Stomach (tissue), 4 donors: ENCODE data around the gene BCAS2.

Experiments used
- POLR2A ChIP-seq, 4 donors: fragments of 450-650 bp; IDR thresholded peaks; one replicate each; pipeline ENCODE4 v1.6.1; 2016; ENCODE audit warnings: antibody characterized with exemption in 4 of 4, control low read depth in 2 of 4, mild to moderate bottlenecking in 1 of 4, moderate library complexity in 1 of 4
- POLR2AphosphoS5 ChIP-seq, 3 donors: sonication (generic); formaldehyde crosslinking; IDR thresholded peaks; one replicate each; pipeline ENCODE4 v1.6.1; 2016; ENCODE audit warnings: antibody characterized with exemption in 3 of 3
- TF ChIP-seq, protein P1 (sequence below), 7 experiments: fragments of 450-650 bp in 4 of 7; fragments of 200-600 bp in 3 of 7; sonication (generic) in 3 of 7; IDR thresholded peaks; one replicate each; pipeline ENCODE4 v1.5.1; 2016 to 2019; ENCODE audit warnings: antibody characterized with exemption in 7 of 7, control low read depth in 2 of 7, mild to moderate bottlenecking in 1 of 7

DNA sequence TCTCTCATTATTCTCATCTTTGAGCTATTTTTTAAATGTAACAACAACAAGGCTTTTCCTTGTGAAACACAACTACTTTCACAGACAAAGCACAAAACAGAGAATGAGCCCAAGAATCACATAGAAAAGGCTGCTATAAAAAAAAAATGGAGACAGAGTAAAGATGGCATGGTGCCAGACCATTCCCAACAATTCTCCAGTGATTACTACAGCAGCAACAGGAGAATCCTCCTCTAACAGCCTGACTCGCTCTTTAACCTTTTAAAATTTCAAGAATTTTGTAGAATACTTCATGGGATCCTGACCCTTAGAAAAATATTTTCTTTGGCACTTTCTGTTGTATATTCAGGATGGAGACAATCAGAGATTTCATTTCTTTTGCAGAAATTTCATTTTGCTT, 3.8 kb upstream of the BCAS2 start:
- TF ChIP-seq, protein P1, sequence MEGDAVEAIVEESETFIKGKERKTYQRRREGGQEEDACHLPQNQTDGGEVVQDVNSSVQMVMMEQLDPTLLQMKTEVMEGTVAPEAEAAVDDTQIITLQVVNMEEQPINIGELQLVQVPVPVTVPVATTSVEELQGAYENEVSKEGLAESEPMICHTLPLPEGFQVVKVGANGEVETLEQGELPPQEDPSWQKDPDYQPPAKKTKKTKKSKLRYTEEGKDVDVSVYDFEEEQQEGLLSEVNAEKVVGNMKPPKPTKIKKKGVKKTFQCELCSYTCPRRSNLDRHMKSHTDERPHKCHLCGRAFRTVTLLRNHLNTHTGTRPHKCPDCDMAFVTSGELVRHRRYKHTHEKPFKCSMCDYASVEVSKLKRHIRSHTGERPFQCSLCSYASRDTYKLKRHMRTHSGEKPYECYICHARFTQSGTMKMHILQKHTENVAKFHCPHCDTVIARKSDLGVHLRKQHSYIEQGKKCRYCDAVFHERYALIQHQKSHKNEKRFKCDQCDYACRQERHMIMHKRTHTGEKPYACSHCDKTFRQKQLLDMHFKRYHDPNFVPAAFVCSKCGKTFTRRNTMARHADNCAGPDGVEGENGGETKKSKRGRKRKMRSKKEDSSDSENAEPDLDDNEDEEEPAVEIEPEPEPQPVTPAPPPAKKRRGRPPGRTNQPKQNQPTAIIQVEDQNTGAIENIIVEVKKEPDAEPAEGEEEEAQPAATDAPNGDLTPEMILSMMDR (IDR thresholded peaks at IDR 0.05): no peak
- no peak for TF ChIP-seq POLR2A (IDR thresholded peaks at IDR 0.05)
- TF ChIP-seq POLR2AphosphoS5 (IDR thresholded peaks at IDR 0.05): no peak
